Measurements from ENCODE around the gene S1PR2. TPM values are rescaled to one million over a fixed set of nuclear protein-coding genes. Genes with fewer than 3 reads are reported as not detected.

Gene S1PR2
- total and polyA plus RNA-seq, 2 donors (not counting 3 experiments of a cell fraction or from before 2014, with no cell fraction given): 0.70 to 1.0 TPM

DNA sequence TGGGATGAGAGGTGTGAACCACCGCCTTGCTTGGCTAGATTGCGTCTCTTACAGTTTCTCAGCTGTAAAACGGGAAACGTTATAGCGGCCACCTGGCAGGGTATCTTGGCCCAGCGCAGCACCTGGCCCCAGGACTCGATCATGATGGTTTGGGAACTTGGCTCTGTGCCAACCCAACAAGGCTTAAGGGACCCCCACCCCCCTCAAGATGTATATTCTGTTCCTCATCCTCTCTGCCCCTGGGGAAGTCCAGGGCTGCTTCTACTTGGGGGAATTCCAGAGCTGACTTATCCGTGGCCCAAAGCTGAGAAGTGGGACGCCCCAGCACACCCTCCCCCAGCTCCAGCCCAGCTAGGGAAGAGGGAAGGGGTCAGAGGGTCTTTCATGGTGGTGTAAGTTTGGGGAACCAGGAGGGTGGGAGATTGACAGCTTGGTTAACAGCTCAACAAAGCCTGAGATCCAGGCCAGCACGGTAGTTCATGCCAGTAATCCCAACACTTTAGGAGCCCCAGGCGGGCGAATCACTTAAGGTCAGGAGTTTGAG, 40.5 kb upstream of the S1PR2 start:
- Histone ChIP-seq H3K9me1 (replicated peaks; ENCODE audit: control insufficient read depth, extremely low read depth, insufficient read depth, low read length) (no peaks in the 10 kb centered on the region), H3K27ac (ENCODE audit: insufficient read depth, low read depth, low read length) (no peak overlapping the region), H3K27me3 (ENCODE audit: control insufficient read depth in 2 of 2, insufficient read depth in 2 of 2, low read length in 2 of 2) (no peaks in the 10 kb centered on the region), H3K4me3 (replicated peaks in 1 of 3; ENCODE audit: insufficient read depth in 1 of 3, low read depth in 1 of 3, low read length in 3 of 3) (peak overlapping the region in 2 of 3 experiments; percentile 20 to 31), H3K4me1 (ENCODE audit: control insufficient read depth, extremely low read depth, insufficient read depth, low read length) (peaks cover 36% of the 10 kb centered on the region), H4K20me1 (replicated peaks; ENCODE audit: control insufficient read depth, extremely low read depth, insufficient read depth, low read length) (no peaks in the 10 kb centered on the region), H3K36me3 (ENCODE audit: control insufficient read depth in 2 of 2, extremely low read depth in 1 of 2, insufficient read depth in 2 of 2, low read length in 2 of 2) (no peaks in the 10 kb centered on the region), H3K9ac (replicated peaks; ENCODE audit: extremely low read depth, insufficient read depth, low read length) (peak overlapping the region; percentile 53), H3K4me2 (ENCODE audit: insufficient read depth, low read length) (peak overlapping the region; percentile 4), H3K79me2 (ENCODE audit: control insufficient read depth, insufficient read depth, low read length) (no peaks in the 10 kb centered on the region), H2AFZ (ENCODE audit: low read depth, low read length) (no peak overlapping the region), H3K9me3 (replicated peaks; ENCODE audit: control insufficient read depth, insufficient read depth, low read length) (no peaks in the 10 kb centered on the region)
- dilution Hi-C loops (cut with MboI; ENCODE audit: extremely low pct_ligation_motif_present, low sequenced_read_pairs) (no loop called here), intact Hi-C loops (cut with micrococcal nuclease) (loop anchor here (2.0 to 5.0 kb wide), 2 partner anchors 15 to 46 kb away; partner anchors contain the start of genes FDX2 and ICAM4)
- CTCF ChIA-PET: interaction anchor here (0.6 to 9.0 kb wide), 18 partner anchors 9 to 341 kb away, joined by 3 to 411 read pairs (median 7); partner anchors contain the start of genes CDC37, FDX2, ICAM4 and ICAM5
- BruUV-seq (replicated peaks): TSS peak; percentile 40
- no peak for TF ChIP-seq GATA2 (IDR thresholded peaks at IDR 0.05; ENCODE audit: insufficient read depth, insufficient read length, low read depth, low read length)
- DNase-seq (ENCODE audit: low read depth, low spot score) (peak; percentile 61), FAIRE-seq (no peak)
- POLR2A ChIA-PET: interaction anchor here (2.5 to 2.6 kb wide), 3 partner anchors 20 to 117 kb away, joined by 13 to 15 read pairs (median 14); partner anchors contain the start of gene RAVER1

- dilution Hi-C loops (cut with MboI; ENCODE audit: extremely low pct_ligation_motif_present, low sequenced_read_pairs): no loop called here
- intact Hi-C loops (cut with micrococcal nuclease): loop anchor here (1.0 to 5.0 kb wide), 3 partner anchors 16 to 62 kb away; partner anchors contain the start of genes FDX2, ICAM4 and RAVER1
- DNase-seq (ENCODE audit: low read depth, low spot score): peak; percentile 92
- Histone ChIP-seq H3K4me1 (ENCODE audit: control insufficient read depth, extremely low read depth, insufficient read depth, low read length) (peaks cover 36% of the 10 kb centered on the region), H3K4me3 (replicated peaks in 1 of 3; ENCODE audit: insufficient read depth in 1 of 3, low read depth in 1 of 3, low read length in 3 of 3) (peak within 1 kb of the TSS in 2 of 3 experiments; percentile 20 to 31), H4K20me1 (replicated peaks; ENCODE audit: control insufficient read depth, extremely low read depth, insufficient read depth, low read length) (no peaks in the 10 kb centered on the region), H3K9ac (replicated peaks; ENCODE audit: extremely low read depth, insufficient read depth, low read length) (peak within 1 kb of the TSS; percentile 61), H3K27me3 (ENCODE audit: control insufficient read depth in 2 of 2, insufficient read depth in 2 of 2, low read length in 2 of 2) (no peaks in the 10 kb centered on the region), H3K9me3 (replicated peaks; ENCODE audit: control insufficient read depth, insufficient read depth, low read length) (no peaks in the 10 kb centered on the region), H3K4me2 (ENCODE audit: insufficient read depth, low read length) (peak within 1 kb of the TSS; percentile 50), H3K9me1 (replicated peaks; ENCODE audit: control insufficient read depth, extremely low read depth, insufficient read depth, low read length) (no peaks in the 10 kb centered on the region), H3K36me3 (ENCODE audit: control insufficient read depth in 2 of 2, extremely low read depth in 1 of 2, insufficient read depth in 2 of 2, low read length in 2 of 2) (no peaks in the 10 kb centered on the region), H2AFZ (ENCODE audit: low read depth, low read length) (peak within 1 kb of the TSS; percentile 9), H3K27ac (ENCODE audit: insufficient read depth, low read depth, low read length) (peak within 1 kb of the TSS; percentile 73), H3K79me2 (ENCODE audit: control insufficient read depth, insufficient read depth, low read length) (no peaks in the 10 kb centered on the region)
- ChIA-PET POLR2A (interaction anchor here (0.6 to 2.6 kb wide), 8 partner anchors 15 to 550 kb away, joined by 3 to 15 read pairs (median 8); partner anchors contain the start of genes ICAM4, ICAM5 and RAVER1), CTCF (interaction anchor here (0.9 to 9.0 kb wide), 24 partner anchors 10 to 340 kb away, joined by 3 to 411 read pairs (median 6); partner anchors contain the start of genes CDC37, FDX2, ICAM4 and ICAM5)
- TF ChIP-seq MYC (IDR thresholded peaks at IDR 0.05; ENCODE audit: low read depth, low read length): no peak
- TF ChIP-seq POLR2A (IDR thresholded peaks at IDR 0.05; ENCODE audit: low read depth, low read length): peak; percentile 72
- peak; percentile 31 for TF ChIP-seq GATA2 (IDR thresholded peaks at IDR 0.05; ENCODE audit: insufficient read depth, insufficient read length, low read depth, low read length)
- peak in 1 of 2 donors; percentile 13 for TF ChIP-seq CTCF (IDR thresholded peaks at IDR 0.05; ENCODE audit: extremely low read depth in 1 of 2, insufficient read depth in 1 of 2, low read depth in 1 of 2, low read length in 2 of 2)
- TF ChIP-seq JUN (IDR thresholded peaks at IDR 0.05; ENCODE audit: borderline replicate concordance, insufficient read depth, insufficient read length, low read depth): no peak
- TF ChIP-seq EZH2 (IDR thresholded peaks at IDR 0.05; ENCODE audit: borderline replicate concordance, low read depth, low read length, severe bottlenecking): peak; percentile 15
- peak; percentile 61 for TF ChIP-seq FOS (IDR thresholded peaks at IDR 0.05; ENCODE audit: borderline replicate concordance, insufficient read depth, low read length)
- peak; percentile 97 for TF ChIP-seq POLR2AphosphoS5 (IDR thresholded peaks at IDR 0.05; ENCODE audit: insufficient read depth, low read depth, low read length)
- TF ChIP-seq MAX (IDR thresholded peaks at IDR 0.05; ENCODE audit: insufficient read depth, insufficient read length): no peak
- FAIRE-seq: peak; percentile 85
- no TSS peak for BruUV-seq (replicated peaks)
Observed at GRCh38 chr19:10270616-10271394, 39.7 kb upstream of the S1PR2 start, which contains the start of gene ICAM1. TSS of gene ICAM1 (plus strand) at chr19:10271120. CDS start at chr19:10271160, 40 bp downstream.
